ENCODE measurements around the gene GRM1.

Gene GRM1

DNA sequence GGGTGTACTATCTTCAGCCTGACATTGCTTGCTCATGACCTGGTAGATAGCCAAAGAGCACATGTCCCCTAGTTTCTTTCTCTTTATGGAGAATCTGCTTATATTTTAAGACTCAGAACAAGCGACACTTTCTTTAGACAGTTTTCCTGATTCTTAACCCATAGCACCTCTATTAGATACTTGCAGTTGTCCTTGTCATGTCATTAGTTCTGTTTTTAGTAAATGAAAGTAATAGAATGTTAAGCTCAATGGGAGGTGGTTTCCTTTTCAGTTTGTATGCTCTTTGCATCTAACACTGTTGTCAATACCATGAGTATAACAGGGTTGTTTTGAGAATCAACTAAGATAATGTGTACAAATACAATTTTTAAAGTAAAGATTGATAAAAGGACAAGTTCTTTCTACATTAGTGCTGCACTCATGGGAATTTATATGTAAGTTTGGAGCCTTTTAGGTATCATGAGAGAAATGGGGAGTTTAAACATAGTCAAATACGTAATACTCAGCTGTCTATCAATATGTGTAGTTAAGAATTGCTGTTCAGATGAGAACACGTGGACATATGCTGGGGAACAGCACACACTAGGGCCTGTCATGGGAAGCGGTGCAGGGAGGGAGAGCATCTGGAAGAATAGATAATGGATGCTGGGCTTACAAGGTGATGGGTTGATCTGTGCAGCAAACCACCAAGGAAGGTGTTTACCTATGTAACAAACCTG, 124.3 kb downstream of the GRM1 start:
- no peak overlapping the region for H3K4me3 ChIP-seq (ENCODE audit: low read depth, low read length)
- TF ChIP-seq, protein P1, sequence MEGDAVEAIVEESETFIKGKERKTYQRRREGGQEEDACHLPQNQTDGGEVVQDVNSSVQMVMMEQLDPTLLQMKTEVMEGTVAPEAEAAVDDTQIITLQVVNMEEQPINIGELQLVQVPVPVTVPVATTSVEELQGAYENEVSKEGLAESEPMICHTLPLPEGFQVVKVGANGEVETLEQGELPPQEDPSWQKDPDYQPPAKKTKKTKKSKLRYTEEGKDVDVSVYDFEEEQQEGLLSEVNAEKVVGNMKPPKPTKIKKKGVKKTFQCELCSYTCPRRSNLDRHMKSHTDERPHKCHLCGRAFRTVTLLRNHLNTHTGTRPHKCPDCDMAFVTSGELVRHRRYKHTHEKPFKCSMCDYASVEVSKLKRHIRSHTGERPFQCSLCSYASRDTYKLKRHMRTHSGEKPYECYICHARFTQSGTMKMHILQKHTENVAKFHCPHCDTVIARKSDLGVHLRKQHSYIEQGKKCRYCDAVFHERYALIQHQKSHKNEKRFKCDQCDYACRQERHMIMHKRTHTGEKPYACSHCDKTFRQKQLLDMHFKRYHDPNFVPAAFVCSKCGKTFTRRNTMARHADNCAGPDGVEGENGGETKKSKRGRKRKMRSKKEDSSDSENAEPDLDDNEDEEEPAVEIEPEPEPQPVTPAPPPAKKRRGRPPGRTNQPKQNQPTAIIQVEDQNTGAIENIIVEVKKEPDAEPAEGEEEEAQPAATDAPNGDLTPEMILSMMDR (IDR thresholded peaks at IDR 0.05; ENCODE audit: low read depth, low read length) = no peak

DNA sequence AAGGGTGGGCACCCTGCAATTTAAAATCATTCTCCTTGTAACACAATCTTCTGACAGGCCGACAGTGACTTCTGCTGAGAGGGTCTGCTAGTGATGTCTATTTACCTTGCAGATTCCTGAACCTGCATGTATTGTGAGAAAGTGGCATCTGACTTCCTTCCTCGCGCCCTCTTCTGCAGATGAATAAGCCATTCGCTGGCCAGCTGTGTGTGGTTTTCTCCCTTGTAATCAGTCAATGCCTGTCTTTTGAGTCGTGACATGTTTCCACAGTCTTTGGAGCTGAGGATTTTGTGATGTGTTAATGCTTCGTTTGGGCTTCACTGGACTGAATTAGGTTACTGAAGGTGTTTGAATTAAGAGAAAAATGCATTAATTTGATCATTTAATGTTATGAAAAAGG, 125.3 kb downstream of the GRM1 start:
- TF ChIP-seq, protein P1 (IDR thresholded peaks at IDR 0.05; ENCODE audit: low read depth, low read length) = no peak
- no peak overlapping the region for H3K4me3 ChIP-seq (ENCODE audit: low read depth, low read length)

DNA sequence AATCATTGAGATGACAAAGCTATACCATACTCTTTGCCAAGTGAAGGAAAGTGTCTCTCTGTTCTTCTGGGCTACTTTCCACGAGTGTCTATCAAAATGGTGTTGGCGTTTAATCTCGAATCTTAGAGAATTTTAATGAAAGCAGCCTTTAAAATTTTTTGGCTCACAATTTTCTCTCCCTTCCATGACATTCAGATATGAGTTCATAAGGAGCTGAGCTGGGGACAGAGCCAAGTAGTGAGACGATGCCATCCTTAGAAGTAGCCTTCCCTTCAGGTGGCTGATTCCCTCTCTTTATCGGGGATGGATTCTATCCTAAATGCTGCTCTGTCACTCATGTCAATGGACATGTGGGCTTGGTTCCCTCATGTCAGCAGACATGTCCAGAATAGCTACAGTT, 132.8 kb downstream of the GRM1 start:
- TF ChIP-seq, protein P1 (IDR thresholded peaks at IDR 0.05; ENCODE audit: low read depth, low read length) = no peak
- no peak overlapping the region for H3K4me3 ChIP-seq (ENCODE audit: low read depth, low read length)

GRCh38 chr6:146169872-146170271, 141.0 kb downstream of the GRM1 start:
- no peak overlapping the region for H3K4me3 ChIP-seq (ENCODE audit: low read depth, low read length)
- TF ChIP-seq, protein P1 (IDR thresholded peaks at IDR 0.05; ENCODE audit: low read depth, low read length) = no peak

DNA sequence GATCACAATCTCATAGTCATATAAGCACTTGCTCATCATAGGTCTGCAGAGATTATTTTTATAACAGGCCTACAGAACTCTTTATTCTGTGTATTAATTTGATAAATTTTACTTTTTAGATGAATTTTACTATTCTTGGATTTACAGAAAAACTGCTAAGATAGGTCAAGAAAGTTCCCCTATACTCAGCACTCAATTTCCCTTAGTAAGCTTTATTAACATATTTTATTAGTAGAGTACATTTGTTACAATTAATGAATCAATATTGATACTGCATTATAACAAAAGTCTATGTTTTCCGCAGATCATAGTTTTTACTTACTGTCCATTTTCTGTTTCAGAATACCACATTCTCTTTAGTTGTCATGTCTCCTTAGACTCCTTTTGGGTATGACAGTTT, 148.9 kb downstream of the GRM1 start:
- H3K4me3 ChIP-seq (ENCODE audit: low read depth, low read length) = no peak overlapping the region
- TF ChIP-seq, protein P1 (IDR thresholded peaks at IDR 0.05; ENCODE audit: low read depth, low read length) = no peak

- TF ChIP-seq, protein P1 (IDR thresholded peaks at IDR 0.05; ENCODE audit: low read depth, low read length) = no peak
- H3K4me3 ChIP-seq (ENCODE audit: low read depth, low read length) = no peak overlapping the region
Measured at GRCh38 chr6:146183831-146184230, 155.0 kb downstream of the GRM1 start.

DNA sequence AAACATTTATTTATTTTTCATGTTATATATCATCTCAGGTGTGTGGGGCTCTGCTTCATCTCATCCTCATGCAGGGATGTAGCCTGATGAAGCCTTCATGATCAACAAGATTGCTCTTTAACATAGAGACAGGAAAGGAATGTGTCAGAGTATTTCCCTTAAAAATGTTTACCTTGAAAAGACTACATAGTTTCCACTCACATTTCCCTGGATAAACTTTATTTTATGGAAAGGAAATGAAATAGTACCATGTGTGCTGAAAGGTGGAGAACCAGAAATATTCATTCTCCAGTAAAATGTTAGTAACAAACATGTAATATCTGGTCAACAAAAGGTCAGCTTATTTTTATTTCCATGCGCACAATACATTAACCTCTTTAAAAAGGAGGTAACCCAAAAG, 155.8 kb downstream of the GRM1 start:
- TF ChIP-seq, protein P1 (IDR thresholded peaks at IDR 0.05; ENCODE audit: low read depth, low read length) = no peak
- no peak overlapping the region for H3K4me3 ChIP-seq (ENCODE audit: low read depth, low read length)
